NOMO-1 treated with dmso at 0.1 percent for 144 hours (cell line): ENCODE results near the gene TFAP2A.
A peak's percentile ranks its signal among the peaks of the same experiment; 100 is the strongest.

Experiments
- DNase-seq: peaks from one replicate; lab custom pipeline; 2025; ENCODE audit not compliant: unreplicated experiment; lab: John Stamatoyannopoulos, UW

The TFAP2A gene

GRCh38 chr6:10414756-10415616 is at the start of gene TFAP2A:
TFAP2A (minus strand) TSS chr6:10415074; CDS start chr6:10414991, 83 bp downstream.
- DNase-seq: no peak

- no peak for DNase-seq
Observed at GRCh38 chr6:10463491-10464481, 48.9 kb upstream of the TFAP2A start.

DNA sequence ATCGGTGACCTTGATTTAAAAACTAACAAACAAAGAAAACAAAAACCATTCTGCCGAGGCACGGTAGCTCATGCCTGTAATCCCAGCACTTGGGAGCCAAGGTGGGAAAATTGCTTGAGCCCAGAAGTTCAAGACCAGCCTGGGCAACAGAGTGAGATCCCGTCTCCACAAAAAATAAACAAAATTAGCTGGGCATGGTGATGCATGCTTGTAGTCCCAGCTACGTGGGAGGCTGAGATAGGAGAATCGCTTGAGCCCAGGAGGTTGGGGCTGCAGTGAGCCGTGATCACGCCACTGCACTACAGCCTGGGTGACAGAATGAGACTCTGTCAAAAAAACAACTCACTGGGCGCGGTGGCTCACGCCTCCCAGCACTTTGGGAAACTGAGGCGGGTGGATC is 48.2 kb upstream of the TFAP2A start:
- no peak for DNase-seq

GRCh38 chr6:10461850-10462249 is 47.0 kb upstream of the TFAP2A start:
- DNase-seq: no peak

- DNase-seq: peak; percentile 30
Observed at GRCh38 chr6:10460096-10460495, 45.2 kb upstream of the TFAP2A start.

- DNase-seq: no peak
Observed at GRCh38 chr6:10458287-10458686, 43.4 kb upstream of the TFAP2A start.

DNA sequence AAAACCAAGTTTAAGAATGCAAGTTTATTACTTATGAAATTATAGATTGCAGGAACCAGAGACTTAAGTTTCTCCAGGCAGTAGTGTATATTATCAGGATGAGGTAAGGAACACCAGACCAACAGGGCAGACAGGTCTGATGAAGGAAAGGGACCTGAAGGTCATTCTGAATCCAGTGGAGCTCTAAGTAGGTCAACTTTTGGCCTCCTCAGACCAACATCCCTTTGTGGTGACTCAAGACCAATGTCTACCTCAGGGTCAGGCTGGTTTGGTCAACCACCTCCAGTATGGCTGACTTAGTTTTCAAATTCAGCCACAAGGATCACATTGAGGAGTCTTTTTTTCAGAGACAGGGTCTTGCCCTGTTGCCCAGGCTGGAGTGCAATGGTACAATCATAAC is 38.7 kb upstream of the TFAP2A start:
- DNase-seq: no peak

DNA sequence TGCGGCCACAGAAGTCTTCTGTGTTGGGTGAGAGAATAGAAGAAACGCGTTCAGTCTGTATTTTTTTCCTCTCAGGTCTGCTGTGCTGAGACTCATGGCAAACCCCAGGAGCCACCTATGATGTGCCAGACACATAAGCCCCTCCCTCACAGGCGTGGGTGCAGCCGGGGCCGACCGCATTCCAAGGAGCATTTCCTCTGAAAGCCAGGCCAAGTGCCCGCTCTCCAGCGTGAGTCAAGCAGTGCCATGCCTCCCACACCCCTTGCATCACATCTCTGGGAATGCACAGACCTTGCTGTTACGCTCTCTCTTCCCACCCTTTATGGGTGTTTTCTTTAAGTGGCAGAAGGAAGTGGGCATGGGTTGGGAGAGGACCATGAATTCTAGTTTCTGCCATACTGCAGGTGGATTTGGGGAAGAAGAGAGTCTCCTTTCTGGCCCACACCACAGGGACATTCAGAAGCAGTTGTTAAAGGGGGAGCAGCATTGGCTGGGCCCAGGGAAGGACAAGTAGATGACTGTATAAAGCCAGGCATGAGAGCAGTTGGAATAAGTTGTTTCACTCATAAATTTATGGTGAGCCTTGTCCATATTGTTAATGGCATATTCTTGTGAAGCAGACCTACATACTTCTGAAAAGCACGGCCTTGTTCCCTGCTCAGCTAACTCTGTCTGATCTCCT is 37.1 kb upstream of the TFAP2A start:
- no peak for DNase-seq

GRCh38 chr6:10451394-10451793 is 36.5 kb upstream of the TFAP2A start:
- no peak for DNase-seq

- DNase-seq: no peak
Observed at GRCh38 chr6:10449751-10450150, 34.9 kb upstream of the TFAP2A start.

DNA sequence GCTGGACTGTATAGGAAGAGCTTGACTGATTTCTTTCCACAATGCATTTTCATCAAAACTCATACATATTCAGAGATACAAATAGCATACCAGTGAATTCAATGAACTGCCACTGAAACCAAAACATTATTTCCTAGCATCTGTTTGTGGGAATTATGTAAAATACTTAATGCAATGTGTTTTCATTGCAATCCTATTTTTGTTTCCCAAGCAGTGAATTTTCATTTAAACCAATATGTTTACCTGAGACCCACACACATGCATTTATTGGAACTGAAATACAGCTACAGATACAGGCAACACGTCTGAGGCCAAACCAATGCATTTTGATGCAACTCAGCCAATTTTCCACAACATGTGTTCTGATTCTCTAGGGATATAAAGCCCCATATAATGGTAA is 33.2 kb upstream of the TFAP2A start:
- no peak for DNase-seq

- DNase-seq: no peak
Observed at GRCh38 chr6:10446548-10446947, 31.7 kb upstream of the TFAP2A start.

DNA sequence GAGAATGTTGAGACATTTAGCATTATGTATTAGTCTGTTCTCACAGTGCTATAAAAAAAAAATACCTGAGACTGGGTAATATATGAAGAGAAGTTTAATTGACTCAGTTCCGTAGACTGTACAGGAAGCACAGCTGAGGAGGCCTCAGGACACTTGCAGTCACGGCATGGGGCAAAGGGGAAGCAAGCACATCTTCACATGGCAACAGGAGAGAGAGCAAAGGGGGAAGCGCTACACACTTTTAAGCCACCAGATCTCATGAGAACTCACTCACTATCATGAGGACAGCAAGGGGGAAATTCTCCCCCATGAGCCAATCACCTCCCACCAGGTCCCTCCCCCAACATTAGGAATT is 26.8 kb upstream of the TFAP2A start:
- no peak for DNase-seq

- DNase-seq: no peak
Observed at GRCh38 chr6:10441004-10441654, 26.3 kb upstream of the TFAP2A start.

DNA sequence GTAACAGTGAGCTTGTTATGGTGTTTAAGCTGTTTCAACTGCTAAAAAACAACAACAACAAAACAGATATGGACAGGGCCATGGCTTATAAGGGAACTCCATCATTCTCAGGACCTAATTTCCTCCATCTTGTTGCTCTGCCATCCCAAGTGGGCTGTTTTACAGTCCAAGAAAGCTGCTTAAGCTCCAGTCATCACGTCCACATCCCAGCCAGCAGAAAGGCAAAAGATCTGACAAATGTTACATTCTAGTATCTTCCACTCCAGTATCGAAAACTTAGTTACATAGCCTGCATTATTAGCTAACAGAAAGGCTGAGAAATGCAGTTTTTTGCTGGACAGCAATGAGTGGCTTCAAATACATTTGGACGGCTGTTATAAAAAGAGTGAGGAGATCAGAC is 23.0 kb upstream of the TFAP2A start:
- no peak for DNase-seq

DNA sequence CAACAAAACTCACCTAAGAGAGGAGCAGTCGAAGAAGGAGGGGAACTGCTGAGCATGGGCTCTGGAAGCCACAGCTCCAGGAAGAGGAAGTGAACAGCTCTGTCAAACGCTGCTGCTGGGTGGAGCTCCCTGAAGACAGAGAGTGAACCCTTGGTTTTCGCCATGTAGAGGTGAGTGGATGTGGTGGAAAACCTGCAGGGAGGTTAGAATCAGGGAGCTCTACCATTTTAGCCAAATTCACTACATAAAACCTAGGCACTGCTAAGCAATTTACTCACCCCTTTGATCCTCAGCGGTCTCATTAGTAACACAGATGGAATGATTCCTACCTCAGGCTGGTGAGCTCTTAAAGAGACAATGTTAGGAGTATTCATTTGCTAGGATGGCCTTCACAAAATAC is 19.4 kb upstream of the TFAP2A start:
- DNase-seq: peak; percentile 64

DNA sequence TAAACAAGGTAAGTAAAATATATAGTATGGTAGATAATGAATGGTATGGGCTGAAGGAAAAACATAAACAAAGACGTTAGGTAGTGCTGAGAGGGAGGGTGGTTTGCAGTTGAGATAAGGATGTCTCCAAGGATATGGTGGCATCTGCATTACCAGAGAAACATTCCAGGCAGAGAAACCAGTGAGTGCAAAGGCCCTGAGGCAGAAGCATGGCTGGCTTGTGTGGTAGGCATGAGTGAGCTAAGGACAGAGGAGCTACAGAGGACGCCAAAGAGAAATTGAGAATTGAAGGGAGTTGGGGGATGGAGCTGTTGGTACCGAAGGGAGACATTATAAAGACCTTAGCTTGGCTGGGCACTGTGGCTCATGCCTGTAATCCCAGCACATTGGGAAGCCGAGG is 18.4 kb upstream of the TFAP2A start:
- DNase-seq: no peak

DNA sequence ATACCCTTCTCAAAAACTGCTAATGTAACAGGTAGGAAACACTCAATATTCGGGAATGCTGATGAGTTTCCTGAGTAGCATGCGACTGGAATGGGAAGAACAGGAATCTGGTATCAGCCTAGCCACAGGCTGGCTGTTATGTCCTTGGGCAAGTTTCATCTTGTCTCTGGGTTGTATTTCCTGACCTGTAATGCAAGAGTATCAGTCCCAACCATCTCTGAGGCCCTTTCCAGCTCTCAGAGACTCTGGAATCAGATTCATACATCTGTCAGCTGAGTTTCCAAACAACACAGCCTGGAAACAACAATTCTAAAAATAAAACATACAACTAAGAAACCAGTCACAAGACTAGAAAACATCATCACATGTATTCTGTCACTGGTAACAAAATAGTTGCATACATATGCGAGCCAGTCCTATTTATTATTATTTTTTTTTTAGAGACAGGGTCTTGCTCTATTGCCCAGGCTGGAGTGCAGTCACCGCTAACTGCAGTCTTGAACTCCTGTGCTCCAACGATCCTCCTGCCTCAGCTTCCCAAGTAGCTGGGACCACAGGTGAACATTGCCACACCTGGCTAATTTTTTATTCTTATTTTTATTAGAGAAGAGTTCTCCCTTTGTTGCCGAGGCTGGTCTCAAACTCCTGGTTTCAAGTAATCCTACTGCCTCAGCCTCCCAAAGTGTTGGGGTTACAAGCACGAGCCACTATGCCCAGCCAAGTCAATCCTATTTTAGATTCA is 16.7 kb upstream of the TFAP2A start:
- no peak for DNase-seq

DNA sequence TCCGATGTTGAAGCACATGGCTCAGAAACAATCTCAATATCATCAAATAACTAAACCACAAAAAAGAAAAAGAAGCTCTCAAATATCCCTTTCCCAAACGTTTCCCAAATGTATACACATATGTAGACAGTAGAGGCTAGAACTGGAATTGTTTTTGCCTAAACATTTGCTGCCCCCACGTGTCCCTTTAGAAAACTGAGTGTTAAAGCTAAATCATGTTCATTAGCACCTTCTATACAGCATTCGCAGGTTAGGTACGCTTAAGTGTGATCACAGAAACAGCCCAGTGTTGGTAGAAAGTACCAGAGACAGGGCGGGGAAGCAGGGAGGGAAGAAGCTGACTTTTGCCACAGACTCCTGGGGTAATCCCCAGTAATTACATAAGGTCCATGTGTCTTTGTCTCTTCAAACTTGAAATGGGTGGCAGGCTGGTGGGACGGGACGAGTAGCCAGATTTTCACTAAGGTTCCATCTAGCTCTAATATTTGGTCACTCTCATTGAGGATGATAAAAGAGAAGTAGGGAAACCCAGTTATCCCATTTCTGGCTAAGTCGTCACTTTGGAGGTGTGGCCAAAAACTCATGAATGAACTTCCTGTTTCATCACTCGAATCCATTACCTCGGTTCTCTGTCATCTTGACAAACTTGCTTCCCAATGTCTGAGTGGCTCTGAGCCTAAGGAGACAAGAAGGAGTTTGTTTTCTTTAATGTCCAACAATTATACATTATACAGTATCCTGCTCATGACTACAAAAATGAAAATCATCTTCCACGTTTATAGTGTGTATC is 15.0 kb upstream of the TFAP2A start:
- peak; percentile 37 for DNase-seq
